Suppressor macrophage treated with lipopolysaccharide for 1 hour (primary cell): ENCODE data around the gene HOXC9.

ENCODE experiments used
- DNase-seq, 3 donors: peaks; one replicate each; pipeline ENCODE4 v3.0.0-alpha.2; 2020 to 2022

HOXC9 gene

DNA sequence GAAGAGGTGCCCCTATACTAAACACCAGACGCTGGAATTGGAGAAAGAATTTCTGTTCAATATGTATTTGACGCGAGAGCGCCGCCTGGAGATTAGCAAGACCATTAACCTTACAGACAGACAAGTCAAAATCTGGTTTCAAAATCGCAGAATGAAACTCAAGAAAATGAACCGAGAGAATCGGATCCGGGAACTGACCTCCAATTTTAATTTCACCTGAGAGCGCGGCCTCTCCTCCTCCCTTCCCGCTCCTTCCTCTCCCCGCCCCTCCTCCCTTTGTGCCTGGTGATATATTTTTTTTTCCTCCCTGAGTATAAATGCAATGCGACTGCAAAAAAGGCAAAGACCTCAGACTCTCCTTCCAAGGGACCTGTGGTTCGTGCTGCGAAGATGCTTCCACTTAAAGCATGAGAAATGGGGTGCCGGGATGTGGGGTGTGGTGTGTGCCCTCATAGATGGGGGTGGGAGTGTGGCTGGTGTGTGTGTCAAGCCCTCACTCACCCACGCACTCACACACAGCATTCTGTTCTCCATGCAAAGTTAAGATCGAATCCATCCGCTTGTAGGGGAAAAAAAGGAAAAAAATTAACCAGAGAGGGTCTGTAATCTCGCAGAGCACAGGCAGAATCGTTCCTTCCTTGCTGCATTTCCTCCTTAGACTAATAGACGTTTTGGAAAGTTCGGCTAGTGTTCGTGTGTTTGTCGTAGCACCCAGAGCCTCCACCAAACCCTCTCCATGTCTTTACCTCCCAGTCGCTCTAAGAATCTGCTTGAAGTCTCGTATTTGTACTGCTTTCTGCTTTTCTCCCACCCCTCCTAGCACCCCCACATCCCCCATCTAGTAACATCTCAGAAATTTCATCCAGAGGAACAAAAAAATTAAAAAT is 10.5 kb upstream of the HOXC9 start:
- peak; percentile 60 to 75 (median 62) for DNase-seq

DNA sequence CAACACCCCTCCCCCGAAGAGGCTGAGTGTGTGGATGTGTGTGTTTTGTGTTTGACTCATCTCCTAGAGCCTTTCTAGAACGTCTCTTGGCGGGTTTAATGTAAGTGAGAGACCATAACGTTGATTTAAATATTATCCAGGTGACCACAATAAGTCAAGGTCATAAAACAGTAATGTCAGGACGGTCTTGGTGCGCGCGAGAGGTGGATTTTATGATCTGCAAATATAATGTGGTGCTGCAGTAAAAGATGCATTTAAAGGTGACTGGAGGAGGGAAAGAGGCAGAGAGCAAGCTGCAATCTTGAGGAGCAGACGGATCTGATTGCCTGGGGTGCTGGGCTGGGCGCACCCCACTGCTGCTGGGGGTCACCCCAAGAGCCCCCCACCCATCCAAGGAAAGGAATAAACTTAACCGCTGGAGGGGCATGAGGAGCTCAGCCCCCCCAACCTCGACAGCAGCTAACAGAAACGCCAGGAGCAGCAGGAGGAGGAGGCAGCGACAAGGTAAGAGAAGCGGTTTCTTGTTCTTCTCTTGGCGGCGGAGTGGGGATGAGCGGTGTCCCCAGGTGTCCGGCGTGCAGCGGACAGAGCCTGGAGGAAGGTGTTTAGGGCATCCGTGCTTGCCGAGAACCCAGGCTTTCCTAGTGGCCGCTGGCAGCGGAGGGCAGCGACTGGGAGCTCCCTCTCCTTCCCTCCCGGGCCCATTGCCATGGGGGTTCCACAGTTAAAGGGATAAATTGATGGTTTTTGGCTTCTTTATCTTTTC is 9.5 kb upstream of the HOXC9 start:
- DNase-seq: no peak

DNA sequence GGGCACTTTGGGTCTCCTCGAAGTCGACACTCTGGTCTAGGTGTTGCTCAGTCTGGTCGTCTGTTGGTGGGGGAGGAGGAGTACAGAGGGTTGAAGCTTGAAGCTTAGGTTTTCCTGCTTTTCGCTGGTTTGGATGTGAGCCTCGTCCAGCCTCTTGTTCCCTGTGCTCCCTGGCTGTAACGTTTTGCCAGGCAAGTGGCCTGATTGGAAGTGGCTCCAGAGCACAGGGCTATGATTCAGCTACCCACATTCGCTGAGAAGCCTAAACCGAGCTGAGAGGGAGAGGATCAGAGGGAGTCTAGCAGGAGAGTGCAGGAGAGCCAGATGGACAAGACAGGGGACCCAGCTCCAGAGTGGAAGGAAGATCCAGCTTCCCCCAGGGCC is 8.9 kb upstream of the HOXC9 start:
- DNase-seq: no peak

DNA sequence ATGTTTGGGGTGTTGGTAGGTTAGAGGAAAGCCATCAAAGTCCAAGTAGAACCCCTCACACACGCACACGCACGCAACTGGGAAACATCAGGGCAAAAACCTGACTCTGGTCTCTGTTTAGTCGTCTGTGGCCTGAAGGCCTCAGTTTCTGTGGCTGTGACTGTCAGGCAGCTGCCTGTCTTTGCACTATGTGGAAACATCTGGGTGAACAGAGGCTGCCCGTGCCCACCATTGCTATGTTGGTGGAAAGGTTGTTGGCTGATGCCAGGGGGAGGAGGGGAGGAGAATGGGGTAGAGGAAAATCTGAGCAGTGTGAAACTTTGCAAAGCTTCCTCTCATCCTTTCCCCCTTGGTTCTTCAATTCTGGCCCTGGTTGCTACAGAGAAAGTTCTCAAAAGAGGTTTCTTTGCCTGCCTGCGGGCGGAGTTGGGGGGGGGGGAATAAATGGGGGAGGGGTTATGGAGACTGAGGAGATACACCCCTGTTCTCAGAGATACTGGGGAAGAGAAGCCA is 7.5 kb upstream of the HOXC9 start:
- no peak for DNase-seq

DNA sequence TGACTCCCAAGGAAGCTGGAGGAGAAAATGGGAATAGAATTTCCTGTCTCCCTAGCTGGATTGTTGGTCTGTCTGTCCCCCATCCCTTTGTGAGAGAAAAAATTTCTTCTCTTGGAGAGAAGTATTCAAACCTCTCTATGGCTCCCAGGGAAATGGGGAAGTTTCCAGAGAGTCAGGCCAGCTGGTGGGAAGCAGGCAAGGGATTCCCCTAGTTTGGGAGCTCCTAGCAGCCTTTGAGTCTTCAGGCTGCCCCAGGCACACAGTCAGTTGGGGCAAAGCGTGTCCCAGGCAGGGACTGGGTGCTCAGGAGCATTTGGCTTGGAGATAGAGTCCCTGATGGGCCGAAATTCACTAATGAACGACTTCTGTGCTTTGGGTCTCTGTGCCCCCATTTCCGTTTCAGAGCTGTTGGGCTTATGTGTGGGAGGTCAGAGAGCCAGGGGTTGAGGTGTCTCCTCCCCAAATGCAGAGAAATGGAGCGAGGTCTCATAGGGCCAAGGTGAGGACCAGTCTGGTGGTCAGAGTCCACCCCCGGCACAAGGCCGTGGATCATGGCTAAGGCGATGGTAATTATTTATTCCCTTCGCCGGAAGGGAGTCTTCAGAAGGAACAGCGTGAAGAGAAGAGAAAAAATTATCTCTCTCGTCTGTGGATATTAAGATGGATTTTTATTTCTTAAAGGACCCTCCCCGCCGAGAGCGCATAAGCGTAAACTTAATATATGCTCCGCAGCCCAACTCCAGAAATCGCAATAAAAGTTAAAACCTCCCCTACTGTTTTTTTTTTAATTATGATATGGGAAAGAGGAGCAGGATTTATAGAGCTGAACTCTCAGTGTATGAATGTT is 6.6 kb upstream of the HOXC9 start:
- DNase-seq: peak in 2 of 3 donors; percentile 60 to 67

DNA sequence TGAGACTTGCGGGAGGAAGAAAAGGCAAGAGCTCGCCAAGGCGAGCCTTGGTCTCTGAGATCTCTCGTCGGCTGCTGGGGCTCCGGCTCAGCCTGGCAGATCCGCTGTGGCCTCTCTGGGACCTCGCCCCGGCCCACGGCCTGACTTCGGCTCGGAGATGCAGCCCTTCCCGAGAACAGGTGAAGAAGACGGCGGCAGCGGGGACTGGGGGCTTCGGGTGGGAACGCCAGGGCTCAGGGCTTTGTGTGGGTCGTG is 6.0 kb upstream of the HOXC9 start:
- DNase-seq: no peak

DNA sequence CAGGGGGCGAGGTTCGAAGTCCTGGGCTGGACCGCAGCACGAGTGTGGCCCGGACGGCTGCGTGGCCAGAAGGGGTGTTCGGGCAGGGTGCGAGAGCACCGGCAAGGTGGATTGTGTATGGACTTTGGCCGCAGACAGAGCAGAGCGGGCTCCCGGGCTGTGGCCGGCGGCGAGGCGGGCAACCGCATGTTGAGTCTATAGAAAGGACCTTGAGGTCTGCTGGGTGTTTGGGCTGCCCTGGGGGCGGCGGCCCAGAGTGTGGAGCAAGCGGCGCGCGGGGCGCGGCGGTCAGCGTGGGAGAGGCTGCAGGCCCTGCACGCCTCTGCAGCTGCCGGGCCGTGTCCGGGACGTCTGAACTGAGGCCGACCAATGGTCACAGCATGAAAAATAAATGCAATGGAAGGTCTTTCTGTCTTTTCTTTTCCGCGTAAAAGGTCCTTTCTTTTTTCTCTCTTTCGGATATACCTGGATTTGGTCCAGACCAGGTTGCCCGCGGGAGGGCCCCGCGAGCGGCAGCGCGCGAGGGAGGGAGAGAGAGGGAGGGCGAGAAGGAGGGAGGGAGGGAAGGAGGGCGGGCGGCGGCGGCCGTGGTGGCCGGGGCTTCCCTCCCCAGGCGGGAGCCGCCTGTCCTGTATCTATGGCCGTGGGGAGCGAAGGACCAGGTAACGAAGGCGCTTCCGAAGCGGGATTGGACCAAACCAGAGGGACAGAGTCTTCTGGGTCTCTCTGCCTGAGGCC is 5.5 kb upstream of the HOXC9 start:
- no peak for DNase-seq

DNA sequence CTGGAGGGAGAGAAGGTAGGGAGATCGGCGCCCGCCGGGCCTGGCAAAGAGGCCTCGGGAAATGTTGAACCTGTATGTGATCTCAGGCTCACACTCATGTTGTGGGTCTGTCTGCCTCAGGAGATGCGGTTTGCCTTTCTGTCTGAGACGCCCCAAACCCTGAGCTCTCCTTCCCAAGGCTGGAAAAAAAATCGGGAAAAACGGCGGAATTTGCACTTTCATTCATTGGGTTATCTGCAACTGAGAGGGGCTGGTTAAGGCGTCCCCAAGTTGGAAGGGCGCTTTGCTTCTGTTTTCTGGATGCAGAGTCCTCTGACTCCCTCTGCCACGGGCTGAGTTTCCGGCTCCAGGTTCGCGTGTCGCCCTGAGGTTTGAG is 5.0 kb upstream of the HOXC9 start:
- no peak for DNase-seq

DNA sequence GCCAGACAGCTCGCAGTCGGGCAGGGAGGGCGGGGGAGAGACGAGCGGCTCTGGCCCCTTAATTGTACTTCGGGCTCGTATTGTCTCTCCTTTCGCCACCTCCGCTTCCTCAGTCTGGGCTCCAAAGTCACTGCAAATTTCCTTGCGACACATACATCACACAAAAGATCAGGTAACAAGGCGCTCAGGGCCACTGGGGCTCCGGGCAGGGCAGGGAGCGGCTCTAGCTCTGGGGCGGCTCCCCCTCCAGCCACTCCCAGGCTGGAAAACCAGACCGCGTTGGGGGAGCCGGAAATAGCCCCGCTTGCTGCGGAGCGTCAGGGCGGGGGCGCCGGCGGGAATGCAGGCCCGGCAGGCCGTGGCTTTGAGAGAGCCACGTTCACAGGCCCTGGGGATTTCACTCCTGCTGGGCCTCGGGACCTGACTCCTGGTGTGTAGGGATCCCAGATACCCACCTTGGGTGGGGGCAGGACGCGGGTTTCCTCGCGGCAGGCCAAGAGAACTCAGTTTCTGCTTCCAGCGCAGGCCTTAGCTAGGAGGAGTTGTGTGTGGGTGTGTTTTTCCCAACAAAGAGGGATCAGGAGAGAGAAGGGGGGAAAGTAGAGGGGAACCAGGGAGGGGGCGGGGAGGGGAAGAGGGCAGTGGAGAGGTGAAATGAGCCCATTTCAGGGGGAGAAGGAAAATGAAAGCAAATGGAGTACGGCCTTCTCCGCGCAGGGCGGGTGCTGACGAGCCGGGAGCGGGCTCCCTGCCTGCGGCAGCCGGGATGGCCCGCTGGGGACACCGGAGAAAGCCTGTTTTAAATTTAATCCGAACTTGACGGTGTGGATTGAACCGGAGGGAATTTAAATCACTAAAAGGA is 4.4 kb upstream of the HOXC9 start:
- peak; percentile 52 to 79 (median 56) for DNase-seq

DNA sequence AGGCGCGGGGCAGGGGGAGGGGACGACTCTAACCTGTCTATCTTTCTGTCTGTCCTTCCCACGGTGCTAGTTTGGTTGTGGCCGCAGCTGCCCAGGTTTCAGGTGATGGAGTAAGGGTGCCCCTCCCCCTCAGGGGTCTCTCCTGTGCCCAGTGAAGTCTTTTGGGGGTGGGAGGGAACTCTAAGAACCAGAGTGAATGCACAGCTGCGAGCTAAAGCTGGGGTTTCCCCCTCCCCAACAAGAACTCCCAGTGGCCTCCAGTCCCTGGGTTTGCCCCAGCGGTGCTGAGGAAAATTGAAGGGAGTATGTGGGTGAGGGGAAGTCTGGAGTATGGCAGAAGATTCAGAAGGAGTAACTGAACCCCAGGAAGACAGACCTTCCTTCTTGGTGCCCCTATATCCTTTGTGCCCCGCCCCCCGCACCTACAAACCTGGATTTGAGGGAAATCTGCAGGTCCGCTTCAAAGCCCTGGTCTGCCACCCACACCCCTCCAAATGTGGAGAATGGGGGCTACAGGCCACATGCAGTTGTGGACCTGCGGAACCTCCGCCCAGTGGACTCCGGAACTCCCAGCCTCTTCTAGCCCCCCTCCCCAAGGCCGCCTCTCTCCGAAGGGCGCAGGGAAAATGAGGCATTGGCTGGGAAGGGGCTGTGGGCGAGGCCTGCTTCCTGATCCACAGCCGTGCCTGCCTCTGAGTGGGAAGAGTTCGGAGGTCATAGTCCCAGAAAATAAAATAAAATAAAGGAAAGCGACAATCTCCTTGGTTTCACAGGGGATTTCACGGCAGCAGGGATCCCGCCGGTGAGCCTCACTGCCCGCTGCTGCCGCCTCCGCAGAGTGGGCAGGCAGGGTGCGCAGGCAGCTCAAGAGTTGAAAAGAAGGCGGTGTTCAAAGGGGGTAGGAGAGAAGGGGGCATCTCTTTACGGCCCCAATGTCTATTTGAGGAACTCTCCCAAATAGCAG is 3.4 kb upstream of the HOXC9 start:
- DNase-seq: peak; percentile 63 to 75 (median 70)

DNA sequence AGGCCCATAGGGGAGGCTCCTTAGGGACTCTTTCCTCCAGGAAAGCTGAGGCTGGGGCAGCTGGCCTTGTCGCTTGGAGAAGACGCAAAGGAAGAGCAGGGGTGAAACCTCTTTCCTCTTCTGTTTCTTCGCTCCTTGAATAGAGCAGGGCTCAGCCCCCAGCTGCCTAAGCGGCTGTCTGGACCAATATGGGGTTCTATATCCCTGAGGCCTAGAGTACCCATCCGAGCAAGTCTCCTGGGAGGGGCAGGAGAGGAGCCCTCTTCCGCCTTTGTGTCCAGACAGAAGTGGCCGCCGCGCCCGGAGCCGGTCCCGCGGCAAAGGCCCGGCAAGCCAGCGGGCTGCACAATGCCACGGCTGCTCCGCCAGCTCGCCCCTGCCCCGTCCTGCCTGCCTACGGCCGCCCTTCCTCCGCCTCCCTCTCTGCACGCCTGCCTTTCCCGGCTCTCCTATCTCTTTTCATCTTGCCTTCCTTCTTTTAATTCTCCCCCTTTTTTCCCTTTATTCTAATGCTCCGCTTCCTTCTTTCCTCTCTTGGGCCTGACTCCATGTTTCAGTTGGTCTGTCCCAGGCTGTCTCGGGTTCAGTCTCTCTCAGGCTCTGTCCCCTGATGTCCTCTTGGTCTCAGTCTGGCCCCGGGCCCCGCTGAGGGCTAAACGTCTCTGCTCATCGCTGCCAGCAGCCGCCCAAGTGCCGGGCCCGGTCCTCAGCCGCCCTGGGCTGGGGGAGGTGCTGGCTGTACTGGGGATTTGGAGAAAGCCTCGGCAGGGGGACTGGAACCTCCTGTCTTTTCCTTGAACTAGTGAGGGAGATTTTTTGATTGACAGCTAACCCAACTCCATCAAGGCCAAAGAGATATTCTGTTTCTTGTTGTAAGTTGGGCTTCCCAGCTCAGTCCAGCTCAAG is 2.5 kb upstream of the HOXC9 start:
- no peak for DNase-seq

DNA sequence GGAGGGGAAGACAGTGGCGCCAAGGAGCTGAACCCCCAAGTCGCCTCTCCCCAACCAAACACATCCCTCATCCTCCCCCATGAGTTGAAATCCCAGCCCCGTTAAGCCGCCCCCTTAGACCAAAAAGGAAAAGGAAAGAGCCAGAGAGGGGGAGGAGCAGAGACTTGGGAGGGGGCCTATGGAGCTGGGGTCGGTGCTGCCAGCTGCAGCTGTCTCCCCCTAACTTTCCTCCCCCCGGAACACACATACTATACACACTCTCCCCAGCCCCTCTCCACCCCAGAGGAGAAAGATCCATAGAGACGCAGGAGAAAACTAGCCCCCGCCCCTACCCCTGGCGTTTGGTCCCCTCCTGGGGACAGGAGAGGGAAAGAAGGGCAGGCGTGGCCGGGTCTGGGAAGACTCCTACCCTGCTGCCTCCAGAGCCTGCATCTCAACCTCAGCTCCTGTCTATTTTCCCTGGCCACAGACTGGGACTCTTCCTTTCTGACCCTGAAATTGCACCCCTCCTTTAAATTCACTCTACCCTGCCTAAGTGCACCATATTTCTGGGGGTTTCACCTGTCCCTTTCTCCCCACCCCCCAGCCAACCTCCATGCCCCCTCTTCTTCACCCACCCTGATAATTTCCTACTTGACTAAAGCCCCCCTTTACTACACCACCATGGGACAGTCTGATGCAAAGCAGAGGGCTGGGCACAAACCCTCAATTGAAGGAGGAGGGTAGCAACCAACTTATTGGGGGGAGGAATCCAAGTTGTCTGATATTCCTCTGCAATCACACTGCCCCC is 1.7 kb upstream of the HOXC9 start:
- DNase-seq: no peak

DNA sequence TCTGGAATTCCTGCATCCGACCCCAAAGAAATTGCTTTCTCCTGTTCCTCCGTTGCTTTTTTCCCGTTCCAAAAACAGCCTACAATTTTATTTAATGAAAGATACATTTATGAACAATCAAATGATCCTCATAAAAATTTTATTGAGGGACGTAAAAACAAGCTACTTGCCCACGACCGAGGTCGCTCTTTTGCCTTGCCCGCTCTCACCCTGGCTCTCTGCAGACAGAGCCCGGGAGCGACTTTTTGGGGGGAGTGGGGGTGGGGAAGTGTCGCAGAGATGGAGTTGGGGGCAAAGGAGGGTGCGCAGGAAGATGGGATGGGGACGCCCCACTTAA is 1.1 kb upstream of the HOXC9 start:
- DNase-seq: no peak

DNA sequence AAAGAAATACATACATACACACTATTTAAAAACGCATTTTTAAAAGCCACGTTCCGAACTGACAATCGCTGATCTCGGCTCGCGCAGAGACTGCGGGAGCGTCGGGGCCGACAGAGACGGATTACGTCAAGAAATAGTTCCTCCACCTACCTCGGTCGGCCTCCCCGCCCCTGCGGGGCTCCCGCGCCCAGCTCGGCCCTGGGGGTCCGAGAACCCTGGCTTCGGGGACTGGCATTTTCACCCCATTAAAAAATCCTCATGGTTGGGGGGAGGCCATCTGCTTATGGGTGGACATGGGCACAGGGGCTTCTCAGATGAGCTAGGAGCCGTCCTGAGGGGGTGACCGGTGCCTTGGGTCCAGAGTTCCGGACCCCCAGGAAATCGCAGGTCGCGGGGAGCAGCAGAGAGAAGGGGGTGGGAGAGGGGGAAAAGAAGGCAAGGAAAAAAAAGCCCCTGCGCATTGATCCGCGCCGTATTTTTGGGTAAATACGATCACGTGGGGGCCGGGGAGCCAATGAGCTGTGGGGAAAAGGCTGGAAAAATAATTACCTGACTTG is 324 bp upstream of the HOXC9 start:
- no peak for DNase-seq

DNA sequence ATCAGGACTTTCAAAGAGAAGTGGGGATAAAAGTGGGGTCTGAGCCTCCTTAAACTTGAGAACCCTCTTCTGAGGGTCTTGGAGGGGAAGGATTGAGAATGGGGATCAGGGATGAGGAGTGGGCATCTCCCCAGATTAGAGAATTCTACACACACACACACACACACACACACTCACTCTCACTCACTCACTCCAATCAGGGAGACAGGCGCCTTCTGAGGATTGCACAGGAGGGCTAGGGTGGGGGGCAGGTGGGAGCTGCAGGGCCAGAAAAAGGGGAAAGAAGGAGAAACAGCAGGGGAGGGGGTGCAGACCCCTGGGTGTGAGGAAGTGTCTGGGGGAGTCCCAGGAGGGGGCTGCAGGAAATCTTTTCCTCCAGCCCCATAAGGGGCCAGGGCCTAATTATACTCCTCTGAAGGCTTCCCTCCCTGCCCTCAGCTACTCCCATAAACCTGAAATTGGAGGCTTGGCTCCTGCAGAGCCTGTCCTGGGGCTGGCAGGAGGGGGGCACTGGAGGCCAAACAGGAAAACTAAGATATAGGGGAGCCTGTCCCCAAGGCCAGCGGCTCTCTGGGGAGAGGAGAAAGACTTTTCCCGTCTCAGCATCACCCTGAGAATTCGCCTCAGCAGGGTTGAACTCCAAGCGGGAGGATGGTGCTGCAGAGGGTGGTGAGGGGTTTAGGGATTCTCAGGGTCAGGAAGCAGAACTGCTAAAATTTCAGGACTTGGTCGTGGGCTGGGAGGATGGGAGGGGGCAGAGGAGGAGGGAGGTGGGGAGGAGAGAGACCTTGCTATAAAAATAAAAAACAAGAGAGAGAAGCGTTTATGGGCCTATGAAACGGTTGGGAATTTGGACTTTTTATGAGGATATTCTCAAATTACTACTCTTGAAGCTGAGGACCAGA is 1.6 kb downstream of the HOXC9 start:
- DNase-seq: no peak

DNA sequence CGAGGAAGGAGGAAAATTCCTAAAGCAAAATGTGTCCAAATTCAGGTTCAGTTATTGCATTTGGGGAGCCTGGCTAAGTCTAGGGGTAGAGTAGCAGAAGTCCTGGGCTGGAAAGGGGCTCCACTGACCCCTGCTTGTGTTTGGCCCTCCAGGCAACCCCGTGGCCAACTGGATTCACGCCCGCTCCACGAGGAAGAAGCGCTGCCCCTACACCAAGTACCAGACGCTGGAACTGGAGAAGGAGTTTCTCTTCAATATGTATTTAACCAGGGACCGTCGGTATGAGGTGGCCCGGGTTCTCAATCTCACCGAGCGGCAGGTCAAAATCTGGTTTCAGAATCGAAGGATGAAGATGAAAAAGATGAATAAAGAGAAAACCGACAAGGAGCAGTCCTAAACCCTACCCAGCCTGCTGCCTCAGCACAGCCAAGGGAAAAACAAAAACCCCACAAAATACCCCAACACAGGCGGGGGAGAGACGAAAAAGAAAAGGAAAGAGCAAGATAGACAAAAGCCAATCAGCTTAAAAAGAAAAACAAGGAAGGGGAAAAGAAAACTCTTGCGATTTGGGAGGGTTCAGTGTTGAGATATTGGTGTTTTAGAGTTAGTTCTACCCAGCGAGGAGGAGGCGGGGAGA is 2.4 kb downstream of the HOXC9 start:
- DNase-seq: peak in 2 of 3 donors; percentile 45 to 50
